NK-92 treated with Interleukin-12 subunit alpha and Interleukin-12 subunit beta, amount 100 ng/mL, for 24 hours (cell line): ENCODE results near the gene CTCF.

ENCODE experiments used
- DNase-seq: peaks from one replicate; lab custom pipeline; 2025; lab: John Stamatoyannopoulos, UW

CTCF gene

DNA sequence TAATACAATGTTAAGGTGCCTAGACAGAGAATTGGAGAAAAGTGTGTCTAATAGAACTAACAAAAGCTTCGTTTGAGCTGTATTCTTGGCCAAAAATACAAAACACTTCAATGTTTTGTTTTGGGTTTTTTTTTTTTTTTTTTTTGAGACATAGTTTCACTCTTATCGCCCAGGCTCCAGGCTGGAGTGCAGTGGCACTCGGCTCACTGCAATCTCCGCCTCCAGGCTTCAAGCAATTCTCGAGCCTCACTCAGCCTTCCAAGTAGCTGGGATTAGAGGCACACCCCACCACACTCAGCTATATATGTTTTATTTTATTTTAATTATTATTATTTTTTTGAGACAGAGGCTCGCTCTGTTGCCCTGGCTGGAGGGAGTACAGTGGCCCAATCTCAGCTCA, 44.3 kb downstream of the CTCF start:
- DNase-seq, result no peak

DNA sequence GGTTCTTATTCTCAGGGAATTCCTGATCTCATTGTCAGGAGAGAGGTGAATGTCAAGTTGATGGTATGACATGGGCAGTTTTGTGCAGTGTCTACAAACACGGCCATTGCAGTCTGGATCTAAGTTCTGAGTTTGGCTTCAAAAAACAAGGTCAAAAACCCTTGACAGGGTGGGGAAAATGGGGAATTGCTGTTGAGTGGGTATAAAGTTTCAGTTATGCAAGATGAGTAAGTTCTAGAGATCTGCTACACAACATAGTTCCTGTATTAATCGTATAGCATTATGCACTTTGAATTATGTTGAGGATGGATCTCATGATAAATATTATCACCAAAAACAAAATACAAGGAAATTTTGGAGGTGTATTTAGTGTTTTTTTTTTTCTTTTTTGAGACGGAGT, 46.0 kb downstream of the CTCF start:
- no peak for DNase-seq

DNA sequence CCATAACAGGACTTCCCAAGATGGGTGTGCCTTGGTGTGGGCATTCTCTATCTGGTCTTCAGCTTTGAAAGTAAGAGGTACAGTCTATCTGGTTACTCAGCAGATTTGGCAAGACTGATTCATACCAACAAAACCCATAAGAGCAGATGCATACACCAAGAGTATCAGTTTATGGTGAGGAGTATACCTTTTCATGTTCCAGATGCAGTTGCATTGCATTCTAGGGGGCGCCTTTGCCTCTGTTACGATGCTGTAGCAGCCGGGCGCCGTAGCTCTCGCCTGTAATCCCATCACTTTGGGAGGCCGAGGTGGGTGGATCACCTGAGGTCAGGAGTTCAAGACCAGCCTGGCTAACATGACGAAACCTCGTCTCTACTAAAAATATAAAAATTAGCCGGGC, 51.5 kb downstream of the CTCF start:
- no peak for DNase-seq

DNA sequence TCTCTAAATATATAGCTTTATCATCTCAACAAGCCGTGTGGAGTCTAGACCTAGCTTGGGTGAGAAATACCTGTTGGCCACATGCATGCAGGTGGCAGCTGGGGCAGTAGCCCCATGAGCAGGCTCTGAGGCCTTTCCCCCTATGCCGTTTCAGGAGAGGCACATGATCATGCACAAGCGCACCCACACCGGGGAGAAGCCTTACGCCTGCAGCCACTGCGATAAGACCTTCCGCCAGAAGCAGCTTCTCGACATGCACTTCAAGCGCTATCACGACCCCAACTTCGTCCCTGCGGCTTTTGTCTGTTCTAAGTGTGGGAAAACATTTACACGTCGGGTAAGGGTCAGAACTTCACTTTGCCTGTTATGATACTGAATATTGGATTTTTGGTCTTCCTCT, 65.9 kb downstream of the CTCF start:
- DNase-seq, result no peak

DNA sequence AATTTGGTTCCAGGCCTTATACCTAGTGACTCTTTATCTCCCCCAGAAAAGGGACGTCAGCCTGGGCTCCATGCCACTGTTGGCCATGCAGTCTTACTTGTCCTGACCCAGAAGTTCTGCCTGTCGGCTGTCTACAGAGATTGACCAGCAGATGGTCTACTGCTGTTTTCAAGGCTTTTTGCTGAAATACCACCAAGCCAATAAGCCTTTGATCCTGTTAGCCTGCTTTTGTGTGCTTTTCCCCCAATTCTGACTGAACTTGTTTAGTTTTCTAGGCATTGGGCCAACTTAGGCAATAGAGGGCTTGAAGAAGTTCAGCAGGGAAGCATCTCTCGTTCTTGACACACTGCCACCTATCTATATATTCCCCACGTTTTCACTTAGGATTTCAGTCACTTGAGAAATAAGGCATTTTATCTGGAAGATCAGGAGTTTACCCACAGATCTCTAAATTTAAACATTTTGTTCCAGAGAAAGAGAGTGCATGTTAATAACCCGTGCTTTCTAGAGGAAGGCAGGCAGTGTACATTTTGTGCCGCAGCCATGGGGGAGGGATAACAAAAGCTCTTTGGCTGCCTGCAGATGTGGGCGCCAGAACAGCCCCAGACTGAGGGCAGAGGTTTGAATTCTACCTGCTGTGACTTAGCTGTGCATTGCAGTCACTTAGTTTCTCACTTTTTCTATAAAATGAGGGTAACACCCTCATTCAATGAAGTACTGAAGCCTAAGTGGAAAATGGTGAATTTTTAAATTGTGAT, 70.3 kb downstream of the CTCF start:
- no peak for DNase-seq

DNA sequence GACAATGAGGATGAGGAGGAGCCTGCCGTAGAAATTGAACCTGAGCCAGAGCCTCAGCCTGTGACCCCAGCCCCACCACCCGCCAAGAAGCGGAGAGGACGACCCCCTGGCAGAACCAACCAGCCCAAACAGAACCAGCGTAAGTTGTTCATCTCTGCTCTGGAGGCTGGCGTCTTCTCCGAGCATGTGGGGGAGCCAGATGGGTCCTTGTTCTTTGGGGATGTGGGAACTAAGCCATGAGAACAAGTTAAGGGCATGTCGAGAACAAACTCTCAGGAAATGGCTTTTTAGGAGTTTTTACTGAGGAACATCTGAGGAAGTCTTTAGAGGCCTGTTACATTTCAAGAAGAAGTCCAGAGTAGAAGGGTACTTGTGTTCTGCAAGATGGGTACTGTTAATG, 74.4 kb downstream of the CTCF start:
- no peak for DNase-seq

DNA sequence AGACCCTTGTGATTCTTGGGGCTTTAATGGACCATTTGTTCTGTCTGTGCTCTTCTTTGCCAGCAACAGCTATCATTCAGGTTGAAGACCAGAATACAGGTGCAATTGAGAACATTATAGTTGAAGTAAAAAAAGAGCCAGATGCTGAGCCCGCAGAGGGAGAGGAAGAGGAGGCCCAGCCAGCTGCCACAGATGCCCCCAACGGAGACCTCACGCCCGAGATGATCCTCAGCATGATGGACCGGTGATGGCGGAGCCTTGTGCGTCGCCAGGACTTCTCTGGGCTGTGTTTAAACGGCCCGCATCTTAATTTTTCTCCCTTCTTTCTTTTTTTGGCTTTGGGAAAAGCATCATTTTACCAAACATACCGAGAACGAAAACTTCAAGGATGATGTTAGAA, 75.3 kb downstream of the CTCF start:
- DNase-seq, result no peak

DNA sequence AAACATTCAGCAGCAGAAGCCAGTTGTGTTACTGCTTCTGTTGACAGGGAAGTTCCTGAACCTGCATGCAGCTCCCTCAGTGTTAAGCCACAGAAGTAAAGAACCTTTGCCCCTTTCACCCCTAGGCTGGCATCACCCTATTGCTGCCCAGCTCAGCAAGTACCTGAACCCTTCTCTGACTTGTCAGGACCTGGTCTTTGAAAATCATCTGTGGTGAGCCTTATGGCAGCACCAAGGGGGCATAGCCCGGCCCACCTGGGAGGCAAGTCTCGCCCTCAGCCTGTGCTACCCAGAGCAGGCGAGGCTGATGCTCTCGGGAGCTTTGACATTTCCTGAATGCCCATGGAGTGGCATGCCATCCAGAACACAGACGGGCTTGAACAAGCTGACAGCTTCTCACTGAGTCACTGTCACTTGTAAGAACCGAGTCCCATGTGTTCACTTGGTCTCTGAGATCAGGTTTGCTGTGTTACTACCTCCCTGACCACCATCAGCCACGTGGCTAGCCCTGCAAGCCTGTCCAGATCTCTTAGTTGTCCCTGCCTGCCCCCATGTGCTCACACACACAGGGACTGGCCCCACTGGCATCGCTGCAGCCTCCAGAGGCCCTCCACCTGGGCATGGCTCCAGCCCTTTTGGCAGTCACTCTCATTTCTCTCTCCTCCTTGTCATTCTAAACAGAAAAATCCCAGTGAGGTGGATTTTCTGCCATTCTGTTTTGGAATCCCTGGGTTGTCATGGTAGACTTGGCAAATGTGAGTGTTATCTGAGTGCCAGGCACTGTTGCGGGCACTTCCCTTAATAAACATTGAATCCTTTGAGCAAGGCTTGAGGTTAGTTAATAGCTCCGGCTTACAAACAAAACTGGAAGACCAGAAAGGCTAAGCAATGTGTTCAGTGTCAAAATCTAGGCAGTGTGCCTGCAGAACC, 79.7 kb downstream of the CTCF start:
- no peak for DNase-seq

DNA sequence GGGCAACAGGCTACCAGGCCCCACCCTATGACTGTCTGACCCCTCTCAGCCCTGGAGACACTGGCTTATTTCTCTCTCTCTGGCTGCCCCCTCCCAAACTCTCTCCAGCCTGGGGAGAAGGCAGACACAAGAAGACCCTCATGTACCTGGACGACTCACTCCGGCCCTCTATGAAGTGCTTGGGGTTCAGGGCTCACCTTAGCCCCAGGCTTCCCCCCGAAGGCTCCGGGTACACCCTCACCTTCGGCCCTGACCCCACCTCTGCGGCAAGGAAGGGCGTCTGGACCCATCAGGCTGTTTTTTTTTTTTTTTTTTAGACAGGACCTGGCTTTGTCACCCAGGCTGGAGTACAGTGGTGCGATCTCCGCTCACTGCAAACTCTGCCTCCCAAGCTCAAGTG, 81.7 kb downstream of the CTCF start:
- DNase-seq, result no peak

DNA sequence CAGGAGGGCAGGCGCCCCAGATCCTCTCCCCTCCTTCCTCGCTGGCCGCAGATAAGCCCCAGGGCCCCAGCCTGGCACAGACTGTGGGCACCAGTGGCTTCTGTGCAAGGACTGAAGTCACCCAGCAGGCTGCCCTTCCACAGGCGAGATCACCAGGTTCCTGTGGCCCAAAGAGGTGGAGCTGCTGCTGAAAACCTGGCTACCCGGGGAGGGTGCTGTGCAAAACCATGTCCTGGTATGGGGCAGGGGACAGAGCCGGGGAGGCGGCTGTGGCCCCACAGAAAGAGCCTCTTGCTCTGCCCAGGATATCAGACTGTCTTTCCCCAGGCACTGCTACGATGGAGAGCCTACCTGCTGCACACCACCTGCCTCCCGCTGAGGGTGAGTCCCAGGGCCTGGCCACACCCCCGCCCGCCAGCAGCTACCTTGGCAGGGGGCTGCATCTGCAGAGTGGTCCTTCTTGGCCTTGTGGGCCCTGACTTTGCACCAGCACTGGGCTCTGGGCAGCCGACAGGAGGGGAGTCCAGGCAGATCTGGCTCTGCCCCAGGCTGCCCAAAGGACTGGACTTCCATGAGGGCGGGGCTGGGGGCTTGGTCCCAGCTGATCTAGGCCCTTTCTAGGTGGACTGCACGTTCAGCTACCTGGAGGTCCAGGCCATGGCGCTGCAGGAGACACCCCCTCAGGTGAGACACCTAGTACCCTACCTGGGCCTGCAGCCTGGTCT, 83.2 kb downstream of the CTCF start:
- no peak for DNase-seq

DNA sequence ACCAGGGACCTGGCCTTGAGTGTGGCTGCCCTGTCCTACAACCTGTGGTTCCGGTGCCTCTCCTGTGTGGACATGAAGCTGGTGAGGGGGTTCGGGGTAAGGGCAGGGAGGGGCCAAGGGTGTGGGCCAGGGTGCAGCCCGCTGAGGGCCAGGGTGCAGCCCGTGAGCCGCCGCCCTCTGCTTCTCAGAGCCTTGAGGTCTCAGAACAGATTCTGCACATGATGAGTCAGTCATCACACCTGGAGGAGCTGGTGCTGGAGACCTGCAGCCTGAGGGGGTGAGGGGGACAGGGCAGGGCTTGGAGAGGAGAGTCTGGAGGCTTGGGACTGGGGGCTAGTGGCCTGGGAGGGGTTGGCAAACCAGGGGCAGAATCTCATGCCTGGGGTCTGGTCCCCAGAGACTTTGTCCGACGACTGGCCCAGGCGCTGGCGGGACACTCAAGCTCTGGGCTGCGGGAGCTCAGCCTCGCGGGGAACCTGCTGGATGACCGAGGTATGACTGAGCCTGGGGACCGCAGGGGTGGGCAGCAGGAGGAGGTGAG, 84.9 kb downstream of the CTCF start:
- no peak for DNase-seq

DNA sequence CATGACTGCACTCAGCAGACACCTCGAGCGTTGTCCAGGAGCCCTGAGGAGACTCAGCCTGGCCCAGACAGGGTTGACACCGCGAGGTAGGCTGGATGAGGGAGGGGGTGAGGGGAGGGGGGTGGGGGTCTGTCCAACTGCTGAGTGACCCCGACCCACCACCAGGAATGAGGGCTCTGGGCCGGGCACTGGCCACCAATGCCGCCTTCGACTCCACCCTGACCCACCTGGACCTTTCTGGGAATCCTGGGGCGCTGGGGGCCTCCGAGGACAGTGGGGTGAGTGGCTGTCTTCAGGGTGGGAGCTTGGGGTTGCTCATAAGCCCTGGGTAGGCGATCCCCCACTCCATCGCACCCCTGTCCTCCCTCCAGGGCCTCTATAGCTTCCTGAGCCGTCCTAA, 85.4 kb downstream of the CTCF start:
- DNase-seq, result no peak

DNA sequence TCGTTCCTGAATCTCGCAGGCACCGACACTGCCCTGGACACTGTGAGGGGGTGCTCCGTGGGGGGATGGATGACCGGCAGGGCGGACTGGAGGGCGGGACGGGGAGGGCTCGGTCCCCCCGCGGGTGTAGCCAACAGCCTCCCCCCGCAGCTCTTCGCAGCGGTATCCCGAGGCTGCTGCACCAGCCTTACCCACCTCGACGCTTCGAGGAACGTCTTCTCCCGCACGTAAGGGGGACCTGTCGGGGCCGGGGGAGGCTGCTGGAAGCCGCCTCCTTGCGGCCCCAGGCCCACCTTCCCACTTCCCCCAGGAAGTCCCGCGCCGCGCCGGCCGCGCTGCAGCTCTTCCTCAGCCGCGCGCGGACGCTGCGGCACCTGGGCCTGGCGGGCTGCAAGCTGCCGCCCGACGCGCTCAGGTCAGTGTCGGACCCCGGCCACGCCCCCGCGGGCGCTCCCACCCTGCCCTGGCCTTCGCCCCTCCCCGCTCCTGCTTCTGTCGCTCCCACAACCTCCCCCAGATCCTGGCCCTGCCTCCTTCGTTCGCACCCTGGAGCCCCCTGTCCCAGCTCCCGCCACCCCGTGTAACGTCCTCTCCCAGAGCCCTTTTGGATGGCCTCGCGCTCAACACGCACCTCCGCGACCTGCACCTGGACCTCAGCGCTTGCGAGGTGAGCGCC, 85.9 kb downstream of the CTCF start:
- DNase-seq, result no peak

DNA sequence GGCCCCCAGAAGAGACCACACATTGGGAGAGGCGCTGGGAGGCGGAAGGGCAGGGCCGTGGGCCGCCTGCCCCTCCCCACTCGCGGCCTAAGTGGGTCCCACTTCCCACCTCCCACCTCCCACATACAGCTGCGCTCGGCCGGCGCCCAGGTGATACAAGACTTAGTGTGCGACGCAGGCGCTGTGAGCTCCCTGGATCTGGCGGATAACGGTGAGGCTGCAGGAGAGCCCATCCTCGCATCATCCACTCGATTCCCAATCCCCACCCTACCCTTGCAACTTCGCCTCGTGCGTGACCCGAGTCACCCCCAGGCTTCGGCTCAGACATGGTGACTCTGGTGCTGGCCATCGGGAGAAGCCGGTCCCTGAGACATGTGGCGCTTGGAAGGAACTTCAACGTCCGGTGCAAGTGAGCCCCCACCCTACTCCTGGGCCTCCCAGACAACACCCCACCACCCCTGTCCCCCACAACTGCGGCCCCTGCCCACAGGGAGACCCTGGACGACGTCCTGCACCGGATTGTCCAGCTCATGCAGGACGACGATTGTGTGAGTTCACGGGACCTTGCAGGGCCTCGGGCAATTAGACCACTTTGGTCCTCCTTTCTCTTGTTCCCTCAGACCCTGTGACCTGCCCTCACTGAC, 86.6 kb downstream of the CTCF start:
- no peak for DNase-seq

DNA sequence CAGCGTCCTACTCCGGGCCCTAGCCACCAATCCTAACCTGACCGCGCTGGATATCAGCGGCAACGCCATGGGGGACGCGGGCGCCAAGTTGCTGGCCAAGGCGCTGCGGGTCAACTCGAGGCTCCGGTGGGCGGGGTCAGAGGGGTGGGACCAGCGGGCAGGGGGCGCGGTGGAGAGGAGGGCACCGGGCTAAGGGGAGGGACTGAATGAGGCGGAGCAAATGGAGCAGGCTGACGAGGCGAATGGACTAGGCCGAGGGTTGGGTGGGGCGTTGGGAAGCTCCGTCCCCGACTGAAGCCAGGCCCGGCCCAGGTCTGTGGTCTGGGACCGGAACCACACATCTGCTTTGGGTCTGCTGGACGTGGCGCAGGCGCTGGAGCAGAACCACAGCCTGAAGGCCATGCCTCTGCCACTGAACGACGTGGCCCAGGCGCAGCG, 87.2 kb downstream of the CTCF start:
- no peak for DNase-seq

DNA sequence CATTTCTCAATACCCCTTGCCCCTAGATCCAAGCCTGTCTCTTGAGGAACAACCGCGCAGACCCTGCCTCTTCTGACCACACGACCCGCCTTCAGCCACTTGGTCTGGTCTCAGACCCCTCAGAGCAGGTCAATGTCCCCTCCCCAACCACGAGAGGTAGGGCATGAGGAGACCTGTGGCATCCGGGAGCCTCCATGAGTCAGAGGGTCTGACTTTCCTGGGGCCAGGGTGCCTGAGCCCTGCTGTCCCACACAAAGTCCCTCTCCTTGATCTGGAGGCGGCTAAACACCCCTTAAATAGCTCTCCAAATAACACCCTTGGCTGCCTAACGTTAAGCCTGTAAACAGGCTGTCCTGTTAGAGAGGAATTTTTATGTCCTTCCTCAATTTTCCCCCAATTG, 87.7 kb downstream of the CTCF start:
- no peak for DNase-seq

DNA sequence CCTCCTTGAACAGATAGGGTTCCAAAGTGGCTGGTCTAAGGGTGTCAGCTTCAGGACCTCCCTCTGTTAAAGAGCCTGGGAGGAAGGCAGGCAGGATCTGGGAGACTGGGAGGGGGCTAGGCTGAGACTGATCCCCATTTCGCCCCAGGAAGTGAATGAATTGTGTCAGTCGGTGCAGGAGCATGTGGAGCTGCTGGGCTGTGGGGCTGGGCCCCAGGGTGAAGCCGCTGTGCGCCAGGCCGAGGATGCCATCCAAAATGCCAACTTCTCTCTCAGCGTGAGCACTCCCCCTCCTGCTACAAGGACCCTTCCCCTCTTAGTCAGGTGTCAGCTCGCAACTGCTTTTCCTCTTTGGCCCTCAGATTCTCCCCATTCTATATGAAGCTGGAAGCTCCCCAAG, 88.7 kb downstream of the CTCF start:
- DNase-seq, result no peak

DNA sequence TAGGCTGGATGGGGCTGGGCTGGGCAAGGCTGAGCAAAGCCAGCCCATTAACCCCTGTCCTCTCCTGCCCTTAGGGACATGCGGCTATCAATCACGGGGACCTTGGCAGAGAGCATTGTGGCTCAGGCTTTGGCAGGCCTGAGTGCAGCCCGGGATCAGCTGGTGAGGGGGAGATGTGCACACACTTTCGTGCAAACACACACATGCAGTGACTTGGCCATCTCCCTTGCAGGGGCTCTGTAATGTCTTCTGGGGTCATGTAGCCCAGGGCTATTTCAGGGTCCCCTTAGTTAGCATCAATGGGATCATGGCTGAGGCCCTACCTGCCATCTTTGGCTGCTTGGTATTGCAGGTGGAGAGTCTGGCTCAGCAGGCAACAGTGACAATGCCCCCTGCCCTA, 89.5 kb downstream of the CTCF start:
- DNase-seq, result no peak

DNA sequence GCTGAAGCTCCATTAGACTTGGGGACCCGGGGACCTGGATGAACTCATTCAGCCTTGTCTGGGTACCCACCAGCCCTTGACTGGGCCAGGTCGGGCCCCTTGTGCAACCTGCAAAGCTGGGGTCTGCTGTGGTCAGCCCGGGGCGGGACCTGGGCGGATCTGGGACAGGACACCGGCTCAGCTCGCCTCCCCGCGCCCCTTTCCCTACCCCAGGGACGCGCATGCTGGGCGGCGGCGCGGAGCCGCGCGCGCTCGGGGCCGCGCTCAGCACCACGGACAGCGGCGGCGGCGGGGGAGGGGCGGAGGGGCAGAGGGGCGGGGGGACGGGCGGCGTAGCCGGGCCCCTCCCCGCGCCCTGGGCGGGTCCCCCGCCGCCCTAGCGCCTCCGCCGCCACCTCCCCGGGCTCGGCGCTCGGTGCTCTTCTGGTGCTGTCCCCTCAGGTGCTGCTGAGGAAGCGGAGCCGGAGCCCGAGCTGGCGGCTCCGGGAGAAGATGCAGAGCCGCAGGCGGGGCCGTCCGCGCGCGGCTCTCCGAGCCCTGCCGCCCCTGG, 90.3 kb downstream of the CTCF start:
- no peak for DNase-seq

DNA sequence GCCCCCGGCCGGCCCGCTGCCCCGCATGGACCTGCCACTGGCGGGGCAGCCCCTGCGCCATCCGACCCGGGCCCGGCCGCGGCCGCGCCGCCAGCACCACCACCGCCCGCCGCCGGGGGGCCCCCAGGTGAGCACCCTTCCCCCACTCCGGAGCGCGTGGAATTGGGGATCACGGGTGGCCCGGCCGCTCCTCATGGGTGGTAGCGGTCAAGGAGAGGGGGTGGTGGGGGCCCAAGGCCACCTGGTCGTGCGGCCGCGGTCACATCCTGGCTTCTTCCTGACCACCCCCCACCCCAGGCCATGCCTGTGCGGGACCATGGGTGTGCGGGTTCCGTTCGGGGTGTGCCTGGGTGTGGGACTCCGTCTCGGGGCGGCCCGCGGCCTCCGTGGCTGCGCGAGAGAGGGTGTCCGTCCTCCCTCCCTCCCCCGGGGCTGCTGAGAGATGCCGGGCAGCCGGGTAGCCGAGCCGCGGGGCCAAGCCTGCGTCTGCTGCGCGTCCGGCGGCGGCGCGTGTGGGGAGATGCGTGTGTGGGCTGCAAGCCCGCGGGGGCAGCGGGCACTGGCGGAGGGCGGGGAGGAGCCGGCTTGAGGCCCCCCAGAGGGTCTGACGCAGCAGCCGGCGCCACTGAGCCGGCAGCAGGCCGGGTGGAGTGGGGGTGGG, 90.9 kb downstream of the CTCF start:
- DNase-seq, result no peak
